GM19043 (cell line): ENCODE measurements around the gene HOXD3.

Experiments used
- ATAC-seq: cut with Tn5 transposase; IDR thresholded peaks from one replicate; pipeline ENCODE4 v1.9.1; 2021; ENCODE audit warnings: low read depth; ENCODE audit not compliant: unreplicated experiment

HOXD3 gene

DNA sequence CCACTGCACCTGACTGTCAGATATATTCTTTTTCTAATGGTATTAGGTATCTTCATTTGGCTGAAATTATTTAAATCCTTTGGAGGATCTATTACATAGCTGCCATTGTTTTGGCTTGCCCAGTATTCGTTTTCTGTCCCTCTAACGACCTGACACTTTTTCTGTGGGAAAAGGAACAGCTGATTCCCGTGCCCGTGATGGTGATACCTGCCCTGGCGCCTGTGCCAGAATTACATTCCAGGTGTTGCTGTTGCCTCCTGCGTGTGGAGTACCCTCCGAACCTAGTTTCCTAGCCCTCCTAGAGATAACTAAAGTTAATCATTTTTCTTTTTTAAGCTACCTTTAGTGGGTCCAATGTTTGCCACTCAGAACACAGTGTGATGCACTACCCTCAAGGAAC is 45.4 kb downstream of the HOXD3 start:
- ATAC-seq: no peak

GRCh38 chr2:176205126-176205525 is 48.0 kb downstream of the HOXD3 start:
- ATAC-seq: no peak

DNA sequence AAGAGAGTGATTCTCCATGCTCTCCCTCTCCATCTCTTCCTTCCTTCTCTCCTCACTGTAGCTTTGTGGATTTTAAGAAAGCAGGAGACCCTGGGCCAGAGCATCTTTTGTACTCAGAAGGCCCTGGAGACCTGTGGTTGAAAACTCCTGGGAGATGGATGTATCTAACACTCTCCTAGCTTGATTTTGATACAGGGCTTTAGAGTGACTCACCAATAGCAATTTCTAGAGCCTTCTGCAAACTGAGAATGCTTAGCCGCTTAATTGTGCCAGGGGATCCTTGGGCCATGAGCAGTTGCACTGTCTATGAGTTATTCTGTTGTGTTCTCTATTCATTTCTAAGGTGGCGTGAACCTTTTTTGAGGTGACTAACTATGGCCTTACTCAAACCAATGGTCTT is 49.0 kb downstream of the HOXD3 start:
- no peak for ATAC-seq

GRCh38 chr2:176206682-176207081 is 49.6 kb downstream of the HOXD3 start:
- ATAC-seq: no peak

DNA sequence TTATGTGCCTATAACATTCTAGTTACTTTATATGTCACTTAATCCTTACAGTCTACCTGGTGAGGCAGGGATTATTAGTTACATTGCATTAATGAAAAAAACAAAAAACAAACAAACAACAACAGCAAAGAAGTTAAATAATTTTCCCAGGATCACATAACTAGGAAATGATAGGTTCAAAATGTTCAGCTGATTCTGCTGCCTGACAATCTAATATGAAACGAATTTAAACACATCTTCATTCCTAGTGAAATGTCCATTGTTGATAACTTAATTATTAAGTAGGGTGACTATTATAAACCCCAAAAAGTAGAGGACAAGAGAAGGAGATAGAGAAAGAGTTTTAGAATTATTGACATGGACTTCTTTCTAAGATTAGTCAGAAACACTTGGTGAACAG is 54.0 kb downstream of the HOXD3 start:
- no peak for ATAC-seq

- ATAC-seq: no peak
Measured at GRCh38 chr2:176212276-176212675, 55.2 kb downstream of the HOXD3 start.

DNA sequence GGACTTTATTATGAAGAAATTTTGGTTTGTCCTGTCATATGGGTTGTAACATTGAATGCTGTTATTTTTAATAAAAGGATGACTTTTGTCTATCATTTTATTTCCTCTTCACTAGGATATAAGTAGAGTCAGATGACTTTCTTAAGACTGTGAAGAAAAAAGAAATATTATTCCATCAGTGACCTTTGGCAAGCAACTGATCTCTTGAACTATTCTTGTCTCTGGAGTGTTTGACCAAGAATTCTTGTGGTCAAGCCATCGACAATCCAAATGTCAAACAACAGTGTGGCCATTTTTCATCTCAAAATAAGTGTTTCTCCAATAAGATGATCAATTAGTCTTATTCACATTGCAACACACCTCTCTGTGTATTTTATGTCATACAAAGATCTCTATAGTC is 56.3 kb downstream of the HOXD3 start:
- no peak for ATAC-seq
